GM19240 (cell line): Measurements from ENCODE around the gene IPO13.

ENCODE experiments used
- DNase-seq: peaks from one replicate; pipeline ENCODE4 v3.0.0; 2011; ENCODE audit warnings: low spot score; ENCODE audit not compliant: insufficient read length

The IPO13 gene

DNA sequence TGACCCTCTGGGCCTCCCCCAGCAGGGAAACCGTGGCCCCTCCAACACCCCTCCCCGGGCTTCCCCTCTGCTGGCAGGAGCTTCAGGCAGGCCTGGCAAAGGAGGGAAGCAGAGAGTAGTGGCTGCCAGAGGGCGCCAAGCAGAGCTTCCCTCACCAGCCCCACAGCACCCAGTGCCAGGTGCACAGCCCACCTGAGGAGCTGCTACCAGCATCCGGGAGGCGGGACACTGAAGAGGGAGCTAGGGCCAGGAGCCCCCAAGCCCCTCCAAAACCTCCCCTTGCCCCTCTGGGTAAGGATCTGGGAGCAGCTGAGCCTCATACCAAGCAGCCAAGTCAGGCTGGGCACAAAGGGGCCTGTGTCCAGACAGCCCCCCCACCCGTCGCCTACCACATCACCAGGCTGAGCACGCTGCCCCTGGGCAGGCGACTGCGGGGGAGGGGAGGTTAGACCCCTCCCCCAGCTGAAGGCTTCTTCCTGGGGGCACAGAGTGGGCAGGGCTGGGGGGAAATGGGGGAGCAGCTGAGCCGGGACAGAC lies 64.3 kb downstream of the IPO13 start:
- DNase-seq = no peak

DNA sequence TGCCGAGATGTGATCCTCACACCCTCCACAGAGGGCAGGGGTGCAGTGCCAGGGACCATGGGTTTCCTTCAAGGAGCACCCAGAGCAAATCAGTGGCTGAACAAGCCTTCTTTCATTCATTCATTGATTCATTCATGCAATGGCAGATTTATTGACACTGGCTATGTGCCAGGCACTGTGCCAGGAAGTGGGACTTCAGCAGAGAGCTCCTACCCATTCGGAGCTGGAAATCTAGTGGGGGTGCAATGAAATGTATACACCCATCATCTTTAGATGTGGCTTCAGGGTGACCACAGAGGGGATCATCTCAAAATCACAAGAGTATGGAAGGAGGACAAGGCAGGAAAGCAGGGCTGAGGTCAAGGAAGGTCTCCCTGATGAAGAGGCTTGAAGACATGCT lies 65.7 kb downstream of the IPO13 start:
- DNase-seq = no peak

DNA sequence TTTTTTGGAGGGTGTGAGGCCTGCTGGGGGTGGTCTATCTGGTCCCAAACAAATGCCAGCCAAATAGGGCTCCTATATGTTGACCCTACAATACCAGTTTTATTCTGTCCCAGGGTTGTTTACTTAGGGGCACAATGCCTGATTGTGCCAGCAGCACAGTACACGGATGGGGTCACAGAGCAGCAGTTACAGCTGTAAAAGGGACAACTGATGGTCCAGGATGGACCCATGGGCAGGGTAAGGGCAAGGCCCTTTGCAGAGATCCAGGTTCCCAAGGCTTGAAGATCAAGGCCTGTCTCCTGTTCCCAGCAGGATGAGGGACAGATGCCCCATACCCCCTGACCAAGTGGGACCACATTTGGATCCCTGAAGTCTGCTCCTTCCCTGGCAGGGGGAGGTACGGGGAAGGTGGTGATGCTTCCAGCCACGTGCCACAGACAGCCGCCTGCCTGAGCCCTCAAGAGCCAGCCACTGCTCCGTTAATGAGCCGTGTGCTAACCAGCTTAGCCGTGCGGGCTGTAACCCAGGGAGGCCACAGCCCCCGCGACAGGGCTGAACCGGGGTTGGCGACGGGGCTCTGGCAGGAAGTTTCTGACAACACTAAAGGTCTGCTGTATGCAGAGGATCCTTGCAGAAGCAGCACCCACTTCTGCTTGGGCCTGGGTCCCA lies 66.3 kb downstream of the IPO13 start:
- DNase-seq = no peak

DNA sequence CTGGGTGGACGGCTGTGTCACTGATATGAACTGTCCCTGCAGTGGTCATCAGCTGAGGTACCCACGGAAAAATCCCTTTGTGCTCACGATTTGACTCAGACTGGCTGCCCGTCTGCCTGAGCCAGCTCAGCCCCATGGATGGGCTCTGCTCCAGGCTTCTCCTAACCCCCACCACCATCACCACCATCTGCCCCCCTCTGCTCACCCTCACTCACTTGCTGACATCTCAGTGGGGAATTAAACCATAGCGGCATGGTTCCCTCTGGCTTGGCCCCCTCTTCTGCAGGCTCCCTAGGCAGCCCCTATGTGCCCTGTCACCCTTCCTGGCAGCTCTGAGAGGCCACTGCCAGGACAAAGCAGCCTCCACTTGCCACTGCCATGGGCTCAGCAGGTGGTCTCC lies 67.2 kb downstream of the IPO13 start:
- no peak for DNase-seq

DNA sequence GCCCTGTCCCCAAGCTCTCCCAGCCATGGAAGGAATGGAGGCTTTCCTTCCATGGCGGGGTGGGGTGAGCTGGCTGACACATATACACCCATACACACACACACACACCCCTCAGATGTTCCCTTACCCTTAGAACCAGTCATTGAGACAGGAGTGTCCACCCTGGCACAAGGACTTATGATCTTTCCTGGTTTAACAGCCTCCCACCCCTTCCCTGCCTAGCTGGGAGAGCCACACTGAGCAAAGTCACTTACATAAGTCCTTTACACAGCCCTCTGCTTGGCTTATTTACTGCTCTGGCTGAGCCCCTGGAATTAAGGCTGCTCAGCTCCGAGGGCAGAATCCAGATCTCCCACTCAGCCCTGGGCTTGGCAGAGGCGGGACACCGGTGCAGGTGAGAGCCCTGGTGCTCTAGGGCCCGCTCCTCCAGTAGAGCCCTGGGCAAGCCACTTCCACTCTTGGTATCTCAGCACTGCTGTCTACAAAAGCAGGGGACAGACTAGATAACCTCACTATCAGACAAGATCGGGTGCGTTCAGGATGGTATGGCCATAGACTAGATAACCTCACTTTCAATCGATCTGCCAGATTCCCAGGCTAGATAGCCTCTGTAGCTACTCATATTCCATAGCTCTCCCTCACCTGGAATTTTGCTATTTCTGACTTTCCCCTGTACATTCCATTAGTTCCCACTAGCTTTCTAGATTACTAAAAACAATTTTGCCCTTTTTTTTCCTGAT lies 67.8 kb downstream of the IPO13 start:
- no peak for DNase-seq

DNA sequence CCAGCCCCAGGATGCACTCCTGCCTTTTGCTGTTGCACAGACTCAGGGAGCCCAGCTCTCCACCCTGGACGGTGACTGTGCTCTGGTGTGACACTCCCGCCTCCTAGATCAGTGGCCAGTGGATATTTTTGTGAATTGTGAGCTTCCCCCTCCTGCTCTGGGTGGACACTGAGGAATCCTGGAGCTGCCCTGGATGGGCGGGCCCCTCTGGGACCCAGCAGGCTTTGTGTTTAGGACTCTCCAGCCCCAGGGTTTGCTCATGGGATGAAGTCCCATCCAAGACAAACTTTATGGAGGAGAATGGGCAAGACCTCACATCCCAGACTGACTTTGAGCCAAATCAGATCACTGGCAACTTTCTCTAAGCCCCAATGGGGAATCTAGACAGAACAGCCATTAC lies 68.5 kb downstream of the IPO13 start:
- DNase-seq = no peak

DNA sequence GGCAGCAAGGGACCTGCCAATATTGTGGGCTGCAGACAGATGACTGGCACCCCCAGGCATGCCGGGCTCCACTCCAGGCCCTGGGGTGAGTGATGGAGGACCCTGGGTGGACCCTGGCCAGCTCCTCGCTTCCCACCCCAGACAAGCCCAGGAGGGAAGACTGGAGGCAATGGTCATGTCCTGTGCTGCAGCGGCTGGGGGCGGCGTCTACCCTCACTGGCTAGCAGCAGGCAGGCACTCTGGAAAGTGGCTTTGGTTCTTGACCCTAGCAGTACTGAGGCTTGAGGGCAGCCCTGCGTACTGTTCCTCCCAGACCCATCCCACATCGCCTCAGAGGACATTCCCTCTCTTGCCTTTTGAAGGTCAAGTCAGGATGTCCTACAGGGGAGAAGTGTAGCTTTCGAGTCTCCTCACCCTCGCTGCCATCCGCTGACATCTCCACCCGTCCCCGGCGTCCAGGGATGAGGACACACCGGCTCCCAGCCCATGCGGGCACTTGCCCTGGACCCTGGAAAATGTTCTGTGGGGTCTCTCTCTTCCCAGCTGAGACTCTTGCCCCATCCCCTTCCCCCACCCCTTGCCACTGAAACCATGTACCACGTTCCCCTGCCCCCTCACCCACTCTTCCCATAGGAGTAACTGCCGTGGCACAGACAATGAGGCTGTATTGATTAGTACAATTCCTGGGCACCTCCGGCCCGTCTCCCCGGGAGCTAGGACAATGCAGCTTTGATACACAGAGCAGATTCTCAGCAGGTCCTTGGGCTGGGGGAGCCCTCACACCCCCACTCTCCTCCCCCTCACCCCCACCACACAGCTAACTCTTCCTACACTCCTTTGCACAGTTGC lies 69.5 kb downstream of the IPO13 start:
- DNase-seq = no peak

DNA sequence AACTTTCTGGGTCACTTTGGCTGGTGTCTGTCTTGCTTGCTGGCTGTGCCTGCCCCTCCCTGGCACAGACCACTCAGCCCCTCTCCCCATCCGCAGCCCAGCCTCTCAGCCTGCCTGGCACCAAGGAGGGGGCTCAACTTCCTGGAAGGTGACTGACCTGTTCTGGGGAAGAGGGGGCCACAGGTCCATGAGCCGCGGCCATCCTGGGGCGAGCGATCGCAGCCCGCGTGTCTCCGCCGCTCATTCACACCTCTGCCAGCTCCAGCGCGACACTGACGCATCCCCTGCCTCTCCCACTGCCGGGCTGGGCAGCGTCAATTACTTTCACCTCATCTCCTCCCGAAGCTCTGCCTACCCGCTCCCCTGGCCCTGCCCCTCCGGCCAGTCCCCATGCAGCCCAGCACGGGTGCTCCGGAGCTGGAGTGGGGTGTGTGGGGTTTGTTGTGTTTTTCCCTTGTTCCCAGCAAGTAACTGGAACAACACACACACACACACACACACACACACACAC lies 70.2 kb downstream of the IPO13 start:
- no peak for DNase-seq
